Loucy (cell line): Measurements from ENCODE around the gene ZCCHC14.

ENCODE experiments used
- H2AFZ ChIP-seq: fragments of 200-600 bp; sonication (generic); 2 replicates; pipeline ENCODE4 v1.6.0; 2016; ENCODE audit warnings: antibody characterized with exemption, mild to moderate bottlenecking, low read length, moderate library complexity
- H3F3A ChIP-seq: fragments of 200-600 bp; 2 replicates; pipeline ENCODE4 v1.6.0; 2016; ENCODE audit warnings: antibody characterized with exemption, low read depth, mild to moderate bottlenecking
- H3K27me3 ChIP-seq: fragments of 200-600 bp; sonication (generic); 2 replicates; pipeline ENCODE4 v1.6.1; 2014; ENCODE audit warnings: low read length, mild to moderate bottlenecking; ENCODE audit not compliant: insufficient read depth, poor library complexity, severe bottlenecking
- H3K36me3 ChIP-seq: fragments of 200-600 bp; sonication (generic); 2 replicates; pipeline ENCODE4 v1.6.1; 2016; ENCODE audit warnings: low read length; ENCODE audit not compliant: insufficient read depth
- H3K4me1 ChIP-seq: fragments of 200-600 bp; sonication (generic); 2 replicates; pipeline ENCODE4 v1.5.1; 2014; ENCODE audit warnings: low read length, mild to moderate bottlenecking; ENCODE audit not compliant: insufficient read depth, poor library complexity, severe bottlenecking
- H3K4me2 ChIP-seq: fragments of 200-600 bp; sonication (generic); 2 replicates; pipeline ENCODE4 v1.6.0; 2014; ENCODE audit warnings: antibody characterized with exemption, low read length, low read depth, mild to moderate bottlenecking; ENCODE audit not compliant: poor library complexity, severe bottlenecking
- H3K4me3 ChIP-seq: fragments of 200-600 bp; sonication (generic); 2 replicates; pipeline ENCODE4 v1.5.1; 2014; ENCODE audit warnings: low read length, mild to moderate bottlenecking, mixed read lengths; ENCODE audit not compliant: poor library complexity, severe bottlenecking
- H3K79me2 ChIP-seq: fragments of 200-600 bp; sonication (generic); 2 replicates; pipeline ENCODE4 v1.6.1; 2014; ENCODE audit warnings: low read length; ENCODE audit not compliant: insufficient read depth
- H3K9ac ChIP-seq: fragments of 200-600 bp; sonication (generic); 2 replicates; pipeline ENCODE4 v1.6.0; 2014; ENCODE audit warnings: mild to moderate bottlenecking, low read depth, low read length, moderate library complexity; ENCODE audit not compliant: poor library complexity, severe bottlenecking
- H3K9me2 ChIP-seq: fragments of 200-600 bp; sonication (generic); replicated peaks from 2 replicates; pipeline ENCODE4 v1.6.1; 2016; ENCODE audit warnings: low read depth, low read length, mixed read lengths
- H3K9me3 ChIP-seq: fragments of 200-600 bp; sonication (generic); 2 replicates; pipeline ENCODE4 v1.6.1; 2014; ENCODE audit warnings: mild to moderate bottlenecking, antibody characterized with exemption, low read length, low read depth; ENCODE audit not compliant: insufficient read depth
- H4K20me1 ChIP-seq: fragments of 200-600 bp; sonication (generic); 2 replicates; pipeline ENCODE4 v1.6.0; 2014; ENCODE audit warnings: antibody characterized with exemption, low read length, mild to moderate bottlenecking; ENCODE audit not compliant: insufficient read depth, poor library complexity, severe bottlenecking
- CTCF ChIP-seq: fragments of 200-600 bp; sonication (generic); conservative IDR thresholded peaks from 2 replicates; pipeline ENCODE4 v1.5.1; 2014; ENCODE audit warnings: mild to moderate bottlenecking, antibody characterized with exemption, low read length
- EZH2phosphoT487 ChIP-seq: fragments of 200-600 bp; IDR thresholded peaks from 2 replicates; pipeline ENCODE4 v1.6.1; 2018; ENCODE audit warnings: antibody characterized with exemption, mild to moderate bottlenecking, moderate library complexity, borderline replicate concordance

The ZCCHC14 gene

GRCh38 chr16:87439926-87440325, 52.9 kb downstream of the ZCCHC14 start:
- H3K79me2 ChIP-seq = no peaks in the 10 kb centered on the region

GRCh38 chr16:87438611-87438985, 54.2 kb downstream of the ZCCHC14 start:
- Histone ChIP-seq H2AFZ (no peak overlapping the region), H3K9ac (no peak overlapping the region), H3K9me2 (no peaks in the 10 kb centered on the region), H4K20me1 (no peaks in the 10 kb centered on the region), H3K4me3 (no peak overlapping the region), H3K9me3 (no peaks in the 10 kb centered on the region), H3K36me3 (no peaks in the 10 kb centered on the region), H3F3A (no peaks in the 10 kb centered on the region), H3K4me1 (peaks cover 6% of the 10 kb centered on the region), H3K27me3 (no peaks in the 10 kb centered on the region), H3K4me2 (no peak overlapping the region), H3K79me2 (no peaks in the 10 kb centered on the region)
- no peak for TF ChIP-seq EZH2phosphoT487
- no peak for TF ChIP-seq CTCF

More at GRCh38 chr16:87439926-87440325, 52.9 kb downstream of the ZCCHC14 start:
- H3K9me2 ChIP-seq = no peaks in the 10 kb centered on the region
- H3F3A ChIP-seq = no peaks in the 10 kb centered on the region
- no peak overlapping the region for H3K4me3 ChIP-seq
- no peak overlapping the region for H3K4me2 ChIP-seq
- H3K9me3 ChIP-seq = no peaks in the 10 kb centered on the region
- H3K4me1 ChIP-seq = peaks cover 6% of the 10 kb centered on the region
- no peak overlapping the region for H3K9ac ChIP-seq
- no peaks in the 10 kb centered on the region for H3K27me3 ChIP-seq
- no peaks in the 10 kb centered on the region for H4K20me1 ChIP-seq
- TF ChIP-seq EZH2phosphoT487 = no peak
- no peak for TF ChIP-seq CTCF
- H3K36me3 ChIP-seq = no peaks in the 10 kb centered on the region
- no peak overlapping the region for H2AFZ ChIP-seq

- TF ChIP-seq EZH2phosphoT487 (no peak), CTCF (no peak)
- Histone ChIP-seq H3K27me3 (no peaks in the 10 kb centered on the region), H3K9ac (no peak overlapping the region), H2AFZ (no peak overlapping the region), H3K9me2 (no peaks in the 10 kb centered on the region), H3K4me1 (peaks cover 6% of the 10 kb centered on the region), H3K79me2 (no peaks in the 10 kb centered on the region), H3K36me3 (no peaks in the 10 kb centered on the region), H3K9me3 (no peaks in the 10 kb centered on the region), H3F3A (no peaks in the 10 kb centered on the region), H3K4me3 (no peak overlapping the region), H3K4me2 (no peak overlapping the region), H4K20me1 (no peaks in the 10 kb centered on the region)
Observed at GRCh38 chr16:87437911-87438610, 54.8 kb downstream of the ZCCHC14 start.
